ENCODE measurements around the gene NXNL1. TPM values are rescaled to one million over a fixed set of nuclear protein-coding genes. Genes with fewer than 3 reads are reported as not detected.

Gene NXNL1
- total and polyA plus RNA-seq, 2 of the 13 experiments (the other 11 are each of a cell fraction or from before 2014, with no cell fraction given): not detected

DNA sequence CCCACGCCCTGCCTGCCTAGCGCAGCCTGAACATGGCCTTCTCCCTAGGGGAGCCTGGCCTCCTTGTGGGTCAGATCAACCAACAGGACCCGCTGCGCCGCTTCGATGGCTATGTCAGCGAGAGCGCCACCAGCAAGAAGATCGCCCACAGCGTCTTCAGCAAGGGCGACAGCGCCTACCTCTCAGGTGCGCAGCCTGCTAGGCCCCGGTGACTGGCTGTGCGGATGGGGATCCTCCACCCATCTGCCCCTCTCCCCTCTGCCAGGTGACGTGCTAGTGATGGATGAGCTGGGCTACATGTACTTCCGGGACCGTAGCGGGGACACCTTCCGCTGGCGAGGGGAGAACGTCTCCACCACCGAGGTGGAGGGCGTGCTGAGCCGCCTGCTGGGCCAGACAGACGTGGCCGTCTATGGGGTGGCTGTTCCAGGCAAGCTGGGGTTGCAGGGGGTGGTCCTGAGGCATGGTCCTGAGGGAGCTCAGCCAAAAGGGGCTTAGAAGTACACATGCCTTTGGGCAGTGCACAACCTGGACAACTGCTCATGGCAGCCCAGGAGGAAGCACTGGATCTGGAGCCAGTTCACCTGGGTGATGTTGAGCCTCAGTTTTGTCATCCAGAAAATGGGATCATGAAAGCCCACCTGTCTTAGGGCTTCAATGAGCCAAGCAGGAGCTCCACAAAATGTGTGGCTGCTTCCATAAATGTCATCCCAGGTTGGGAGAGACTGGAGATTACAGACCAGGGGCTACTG, 39.9 kb upstream of the NXNL1 start (continued):
- TF ChIP-seq, protein P1, sequence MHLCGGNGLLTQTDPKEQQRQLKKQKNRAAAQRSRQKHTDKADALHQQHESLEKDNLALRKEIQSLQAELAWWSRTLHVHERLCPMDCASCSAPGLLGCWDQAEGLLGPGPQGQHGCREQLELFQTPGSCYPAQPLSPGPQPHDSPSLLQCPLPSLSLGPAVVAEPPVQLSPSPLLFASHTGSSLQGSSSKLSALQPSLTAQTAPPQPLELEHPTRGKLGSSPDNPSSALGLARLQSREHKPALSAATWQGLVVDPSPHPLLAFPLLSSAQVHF (CRISPR knock-in tag; IDR thresholded peaks at IDR 0.05): no peak
- TF ChIP-seq ZNF746 (CRISPR knock-in tag; IDR thresholded peaks at IDR 0.05) (no peak), ZNF326 (CRISPR knock-in tag; IDR thresholded peaks at IDR 0.05; ENCODE audit: borderline replicate concordance) (no peak), GATAD2A (CRISPR knock-in tag; IDR thresholded peaks at IDR 0.05) (no peak), TRIM24 (CRISPR knock-in tag; IDR thresholded peaks at IDR 0.05) (no peak), KLF15 (CRISPR knock-in tag; IDR thresholded peaks at IDR 0.05; ENCODE audit: borderline replicate concordance) (no peak), NCOA1 (CRISPR knock-in tag; IDR thresholded peaks at IDR 0.05) (no peak), NR2F2 (IDR thresholded peaks at IDR 0.05; ENCODE audit: borderline replicate concordance, low read depth) (no peak), AGO2 (optimal IDR thresholded peaks at IDR 0.05; ENCODE audit: low read depth, low read length) (peak; percentile 85)
- TF ChIP-seq, protein P2, sequence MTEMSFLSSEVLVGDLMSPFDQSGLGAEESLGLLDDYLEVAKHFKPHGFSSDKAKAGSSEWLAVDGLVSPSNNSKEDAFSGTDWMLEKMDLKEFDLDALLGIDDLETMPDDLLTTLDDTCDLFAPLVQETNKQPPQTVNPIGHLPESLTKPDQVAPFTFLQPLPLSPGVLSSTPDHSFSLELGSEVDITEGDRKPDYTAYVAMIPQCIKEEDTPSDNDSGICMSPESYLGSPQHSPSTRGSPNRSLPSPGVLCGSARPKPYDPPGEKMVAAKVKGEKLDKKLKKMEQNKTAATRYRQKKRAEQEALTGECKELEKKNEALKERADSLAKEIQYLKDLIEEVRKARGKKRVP (CRISPR knock-in tag; IDR thresholded peaks at IDR 0.05): no peak
- TF ChIP-seq, protein P3, sequence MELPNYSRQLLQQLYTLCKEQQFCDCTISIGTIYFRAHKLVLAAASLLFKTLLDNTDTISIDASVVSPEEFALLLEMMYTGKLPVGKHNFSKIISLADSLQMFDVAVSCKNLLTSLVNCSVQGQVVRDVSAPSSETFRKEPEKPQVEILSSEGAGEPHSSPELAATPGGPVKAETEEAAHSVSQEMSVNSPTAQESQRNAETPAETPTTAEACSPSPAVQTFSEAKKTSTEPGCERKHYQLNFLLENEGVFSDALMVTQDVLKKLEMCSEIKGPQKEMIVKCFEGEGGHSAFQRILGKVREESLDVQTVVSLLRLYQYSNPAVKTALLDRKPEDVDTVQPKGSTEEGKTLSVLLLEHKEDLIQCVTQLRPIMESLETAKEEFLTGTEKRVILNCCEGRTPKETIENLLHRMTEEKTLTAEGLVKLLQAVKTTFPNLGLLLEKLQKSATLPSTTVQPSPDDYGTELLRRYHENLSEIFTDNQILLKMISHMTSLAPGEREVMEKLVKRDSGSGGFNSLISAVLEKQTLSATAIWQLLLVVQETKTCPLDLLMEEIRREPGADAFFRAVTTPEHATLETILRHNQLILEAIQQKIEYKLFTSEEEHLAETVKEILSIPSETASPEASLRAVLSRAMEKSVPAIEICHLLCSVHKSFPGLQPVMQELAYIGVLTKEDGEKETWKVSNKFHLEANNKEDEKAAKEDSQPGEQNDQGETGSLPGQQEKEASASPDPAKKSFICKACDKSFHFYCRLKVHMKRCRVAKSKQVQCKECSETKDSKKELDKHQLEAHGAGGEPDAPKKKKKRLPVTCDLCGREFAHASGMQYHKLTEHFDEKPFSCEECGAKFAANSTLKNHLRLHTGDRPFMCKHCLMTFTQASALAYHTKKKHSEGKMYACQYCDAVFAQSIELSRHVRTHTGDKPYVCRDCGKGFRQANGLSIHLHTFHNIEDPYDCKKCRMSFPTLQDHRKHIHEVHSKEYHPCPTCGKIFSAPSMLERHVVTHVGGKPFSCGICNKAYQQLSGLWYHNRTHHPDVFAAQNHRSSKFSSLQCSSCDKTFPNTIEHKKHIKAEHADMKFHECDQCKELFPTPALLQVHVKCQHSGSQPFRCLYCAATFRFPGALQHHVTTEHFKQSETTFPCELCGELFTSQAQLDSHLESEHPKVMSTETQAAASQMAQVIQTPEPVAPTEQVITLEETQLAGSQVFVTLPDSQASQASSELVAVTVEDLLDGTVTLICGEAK (IDR thresholded peaks at IDR 0.05): no peak
- TF ChIP-seq, protein P3 (CRISPR knock-in tag; IDR thresholded peaks at IDR 0.05): no peak
- TF ChIP-seq, protein P4, sequence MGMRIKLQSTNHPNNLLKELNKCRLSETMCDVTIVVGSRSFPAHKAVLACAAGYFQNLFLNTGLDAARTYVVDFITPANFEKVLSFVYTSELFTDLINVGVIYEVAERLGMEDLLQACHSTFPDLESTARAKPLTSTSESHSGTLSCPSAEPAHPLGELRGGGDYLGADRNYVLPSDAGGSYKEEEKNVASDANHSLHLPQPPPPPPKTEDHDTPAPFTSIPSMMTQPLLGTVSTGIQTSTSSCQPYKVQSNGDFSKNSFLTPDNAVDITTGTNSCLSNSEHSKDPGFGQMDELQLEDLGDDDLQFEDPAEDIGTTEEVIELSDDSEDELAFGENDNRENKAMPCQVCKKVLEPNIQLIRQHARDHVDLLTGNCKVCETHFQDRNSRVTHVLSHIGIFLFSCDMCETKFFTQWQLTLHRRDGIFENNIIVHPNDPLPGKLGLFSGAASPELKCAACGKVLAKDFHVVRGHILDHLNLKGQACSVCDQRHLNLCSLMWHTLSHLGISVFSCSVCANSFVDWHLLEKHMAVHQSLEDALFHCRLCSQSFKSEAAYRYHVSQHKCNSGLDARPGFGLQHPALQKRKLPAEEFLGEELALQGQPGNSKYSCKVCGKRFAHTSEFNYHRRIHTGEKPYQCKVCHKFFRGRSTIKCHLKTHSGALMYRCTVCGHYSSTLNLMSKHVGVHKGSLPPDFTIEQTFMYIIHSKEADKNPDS (CRISPR knock-in tag; IDR thresholded peaks at IDR 0.05): no peak
- TF ChIP-seq, protein P5, sequence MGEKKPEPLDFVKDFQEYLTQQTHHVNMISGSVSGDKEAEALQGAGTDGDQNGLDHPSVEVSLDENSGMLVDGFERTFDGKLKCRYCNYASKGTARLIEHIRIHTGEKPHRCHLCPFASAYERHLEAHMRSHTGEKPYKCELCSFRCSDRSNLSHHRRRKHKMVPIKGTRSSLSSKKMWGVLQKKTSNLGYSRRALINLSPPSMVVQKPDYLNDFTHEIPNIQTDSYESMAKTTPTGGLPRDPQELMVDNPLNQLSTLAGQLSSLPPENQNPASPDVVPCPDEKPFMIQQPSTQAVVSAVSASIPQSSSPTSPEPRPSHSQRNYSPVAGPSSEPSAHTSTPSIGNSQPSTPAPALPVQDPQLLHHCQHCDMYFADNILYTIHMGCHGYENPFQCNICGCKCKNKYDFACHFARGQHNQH (CRISPR knock-in tag; IDR thresholded peaks at IDR 0.05): 0 out of 2 replicates have a peak, but pooled peaks have one; percentile 12

Data from HepG2 (cell line).